SK-N-SH (cell line): ENCODE results near the gene RNGTT. TPM values are rescaled to one million over a fixed set of nuclear protein-coding genes. Genes with fewer than 3 reads are reported as not detected.

ENCODE experiments used
- CTCF ChIA-PET: fragments of 300-600, 350-600 bp; formaldehyde crosslinking; extraction: SDS; loops from one replicate; lab custom pipeline; 2021; lab: Yijun Ruan, JAX
- POLR2A ChIA-PET: fragments of 350-600 bp; sonication (Branson Sonifier 250); formaldehyde crosslinking; extraction: SDS; loops from one replicate; lab custom pipeline; 2020; ENCODE audit warnings: antibody characterized with exemption, inconsistent platforms; lab: Yijun Ruan, JAX
- DNase-seq: peaks from one replicate; pipeline ENCODE4 v3.0.0; 2012
- H2AFZ ChIP-seq: fragments of 200-600 bp; sonication (generic); 2 replicates; pipeline ENCODE4 v1.8.1; 2016; ENCODE audit warnings: antibody characterized with exemption, mild to moderate bottlenecking, low read depth
- H3F3A ChIP-seq: fragments of 200-600 bp; sonication (generic); replicated peaks from 2 replicates; pipeline ENCODE3; 2016; ENCODE audit warnings: antibody characterized with exemption, mild to moderate bottlenecking; ENCODE audit not compliant: insufficient read depth
- H3K27ac ChIP-seq, 2 experiments: fragments of 200-500 bp in 1 of 2; fragments of 200-600 bp in 1 of 2; sonication (Bioruptor generic) in 1 of 2; sonication (generic), shearing (Covaris generic) in 1 of 2; 2 replicates each; pipeline versions ENCODE4 v1.5.1 to v1.6.1; 2014 to 2016; ENCODE audit warnings: low read depth in 2 of 2, inconsistent platforms in 1 of 2, low read length in 1 of 2, mild to moderate bottlenecking in 1 of 2, mixed read lengths in 1 of 2
- H3K27me3 ChIP-seq: fragments of 200-600 bp; sonication (generic), shearing (Covaris generic); 2 replicates; pipeline ENCODE4 v1.6.1; 2016; ENCODE audit warnings: mixed run types; ENCODE audit not compliant: insufficient read depth
- H3K36me3 ChIP-seq, 2 experiments: fragments of 200-500 bp in 1 of 2; fragments of 200-600 bp in 1 of 2; sonication (Bioruptor generic) in 1 of 2; sonication (generic) in 1 of 2; replicated peaks in 1 of 2; 2 replicates each; pipeline versions ENCODE3 to v1.5.1; 2014 to 2016; ENCODE audit warnings: low read length in 1 of 2, mild to moderate bottlenecking in 1 of 2; ENCODE audit not compliant: insufficient read depth in 2 of 2, control insufficient read depth in 1 of 2
- H3K4me1 ChIP-seq, 2 experiments: fragments of 200-500 bp in 1 of 2; fragments of 200-600 bp in 1 of 2; sonication (Bioruptor generic) in 1 of 2; sonication (generic), shearing (Covaris generic) in 1 of 2; 2 replicates each; pipeline versions ENCODE4 v1.5.1 to v1.6.1; 2014 to 2016; ENCODE audit warnings: low read depth in 1 of 2, low read length in 1 of 2, mixed run types in 1 of 2; ENCODE audit not compliant: insufficient read depth in 2 of 2, control insufficient read depth in 1 of 2
- H3K4me2 ChIP-seq: fragments of 200-600 bp; sonication (generic), shearing (Covaris generic); 2 replicates; pipeline ENCODE4 v1.6.1; 2017; ENCODE audit warnings: mixed run types
- H3K4me3 ChIP-seq, 2 experiments: fragments of 200-500 bp in 1 of 2; fragments of 200-600 bp in 1 of 2; sonication (Bioruptor generic) in 1 of 2; sonication (generic), shearing (Covaris generic) in 1 of 2; 2 replicates each; pipeline versions ENCODE4 v1.5.1 to v1.8.1; 2014 to 2016; ENCODE audit warnings: low read depth in 2 of 2, inconsistent platforms in 1 of 2, low read length in 1 of 2, mild to moderate bottlenecking in 1 of 2, mixed read lengths in 1 of 2, moderate library complexity in 1 of 2
- H3K79me2 ChIP-seq: fragments of 200-600 bp; sonication (generic); 2 replicates; pipeline ENCODE4 v1.8.1; 2017; ENCODE audit warnings: mild to moderate bottlenecking; ENCODE audit not compliant: insufficient read depth
- H3K9ac ChIP-seq: fragments of 200-600 bp; sonication (generic); 2 replicates; pipeline ENCODE4 v1.6.1; 2017; ENCODE audit warnings: mixed run types
- H3K9me2 ChIP-seq: fragments of 200-600 bp; sonication (generic); 2 replicates; pipeline ENCODE4 v1.6.1; 2017; ENCODE audit warnings: mixed run types
- H3K9me3 ChIP-seq: fragments of 200-600 bp; sonication (generic); 2 replicates; pipeline ENCODE4 v1.6.1; 2017; ENCODE audit warnings: mixed run types, mild to moderate bottlenecking, moderate library complexity
- H4K20me1 ChIP-seq: fragments of 200-600 bp; sonication (generic); 2 replicates; pipeline ENCODE4 v1.6.1; 2017; ENCODE audit warnings: mild to moderate bottlenecking, mixed run types; ENCODE audit not compliant: insufficient read depth
- ELF1 ChIP-seq: IDR thresholded peaks from 2 replicates; pipeline ENCODE4 v1.4.0; 2012
- FOSL2 ChIP-seq: IDR thresholded peaks from 2 replicates; pipeline ENCODE4 v1.4.0; 2012; ENCODE audit warnings: low read depth, mild to moderate bottlenecking, moderate library complexity, borderline replicate concordance
- FOXJ3 ChIP-seq: sonication (generic); formaldehyde crosslinking; IDR thresholded peaks from 2 replicates; pipeline ENCODE4 v1.5.1; 2020; ENCODE audit warnings: mild to moderate bottlenecking, missing genetic modification reagents
- FOXM1 ChIP-seq: IDR thresholded peaks from 2 replicates; pipeline ENCODE4 v1.4.0; 2012; ENCODE audit warnings: low read depth, mild to moderate bottlenecking
- GABPA ChIP-seq: IDR thresholded peaks from 2 replicates; pipeline ENCODE4 v1.4.0; 2012; ENCODE audit warnings: low read depth, mild to moderate bottlenecking
- MEF2A ChIP-seq: IDR thresholded peaks from 2 replicates; pipeline ENCODE4 v1.4.0; 2012; ENCODE audit warnings: low read depth, borderline replicate concordance
- NFIC ChIP-seq: IDR thresholded peaks from 2 replicates; pipeline ENCODE4 v1.4.0; 2012; ENCODE audit warnings: borderline replicate concordance
- NRF1 ChIP-seq: IDR thresholded peaks from 2 replicates; pipeline ENCODE4 v1.6.1; 2012; ENCODE audit warnings: low read depth, mild to moderate bottlenecking, low read length
- POLR2AphosphoS5 ChIP-seq: IDR thresholded peaks from 2 replicates; pipeline ENCODE4 v1.6.1; 2012; ENCODE audit warnings: low read depth, low read length
- RAD21 ChIP-seq: IDR thresholded peaks from 2 replicates; pipeline ENCODE4 v1.6.1; 2012; ENCODE audit warnings: mild to moderate bottlenecking, low read length
- RCOR1 ChIP-seq: fragments of 150-350 bp; IDR thresholded peaks from 2 replicates; pipeline ENCODE4 v1.6.1; 2017; ENCODE audit warnings: antibody characterized with exemption, low read length
- RFX5 ChIP-seq: IDR thresholded peaks from 2 replicates; pipeline ENCODE4 v1.6.1; 2012; ENCODE audit warnings: mild to moderate bottlenecking, improper control_type of control experiment, low read length
- RXRA ChIP-seq: IDR thresholded peaks from 2 replicates; pipeline ENCODE4 v1.4.0; 2012; ENCODE audit warnings: low read depth, mild to moderate bottlenecking, borderline replicate concordance
- SMC3 ChIP-seq: IDR thresholded peaks from 2 replicates; pipeline ENCODE4 v1.6.1; 2012; ENCODE audit warnings: low read depth, low read length, improper control_type of control experiment
- TAF1 ChIP-seq: IDR thresholded peaks from 2 replicates; pipeline ENCODE4 v1.6.1; 2012; ENCODE audit warnings: low read depth, mild to moderate bottlenecking, low read length, moderate library complexity, borderline replicate concordance
- TCF12 ChIP-seq: IDR thresholded peaks from 2 replicates; pipeline ENCODE4 v1.4.0; 2012
- TEAD4 ChIP-seq: IDR thresholded peaks from 2 replicates; pipeline ENCODE4 v1.4.0; 2012; ENCODE audit warnings: mild to moderate bottlenecking, borderline replicate concordance; ENCODE audit not compliant: insufficient read depth
- YY1 ChIP-seq: IDR thresholded peaks from 2 replicates; pipeline ENCODE4 v1.4.0; 2012; ENCODE audit warnings: low read depth, mild to moderate bottlenecking
- WGBS: methylation state at CpG from one replicate; pipeline ENCODE4 v1.1.6; 2017; ENCODE audit warnings: low lambda C conversion rate; 5-methylcytosine and 5-hydroxymethylcytosine counted together
- polyA plus RNA-seq, 3 experiments: library from polyadenylated mRNA; depleted of rRNA; stranded (reverse); fragments of >200 nt; gene quantifications; 2 replicates each; pipeline ENCODE4 v1.2.3, GENCODE V29; 2012
- TF ChIP-seq, protein P1 (sequence below): IDR thresholded peaks from 2 replicates; pipeline ENCODE4 v1.6.1; 2012; ENCODE audit warnings: mild to moderate bottlenecking, low read depth, low read length, moderate library complexity
- TF ChIP-seq, protein P2 (sequence below): IDR thresholded peaks from 2 replicates; pipeline ENCODE4 v1.4.0; 2012; ENCODE audit warnings: low read depth, borderline replicate concordance
- TF ChIP-seq, protein P3 (sequence below): fragments of 150-350 bp; IDR thresholded peaks from 2 replicates; pipeline ENCODE4 v1.6.1; 2016; ENCODE audit warnings: mild to moderate bottlenecking, low read depth, low read length

The RNGTT gene
- polyA plus RNA-seq, 1 of the 3 experiments (the other 2 are of a cell fraction) = 3.3 TPM

DNA sequence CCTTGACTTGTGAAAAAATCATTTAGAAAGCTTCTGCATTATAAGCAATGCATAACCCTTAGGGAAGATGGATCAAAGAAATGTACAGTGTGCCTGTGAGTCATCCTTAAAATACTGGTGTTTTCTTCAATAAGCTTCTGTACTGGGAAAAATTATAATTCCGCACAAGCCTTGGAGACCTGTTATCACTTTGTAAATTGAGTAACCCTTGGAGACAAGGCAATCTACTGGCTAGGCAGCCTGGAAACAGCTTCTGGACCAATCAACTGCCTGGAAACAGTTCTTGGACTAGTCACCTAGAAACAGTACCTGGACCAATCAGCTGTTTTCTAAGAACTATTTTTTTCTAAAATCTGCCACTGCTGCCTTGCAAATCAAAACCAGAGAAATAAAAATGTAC lies 25.8 kb upstream of the RNGTT start:
- peak overlapping the region in 1 of 2 experiments; percentile 35; a peak in 2 of 4 replicates for H3K27ac ChIP-seq
- POLR2A ChIA-PET = no interaction called here
- H3K27me3 ChIP-seq = no peaks in the 10 kb centered on the region
- no peaks in the 10 kb centered on the region for H3K9me3 ChIP-seq
- H2AFZ ChIP-seq = no peak overlapping the region
- H3K36me3 ChIP-seq = no peaks in the 10 kb centered on the region
- 83% methylated on average over 1 of the region's 1 CpG for WGBS
- H3K9ac ChIP-seq = no peak overlapping the region
- no peaks in the 10 kb centered on the region for H4K20me1 ChIP-seq
- H3K4me1 ChIP-seq = no peaks in the 10 kb centered on the region
- H3F3A ChIP-seq = no peaks in the 10 kb centered on the region
- no peak for DNase-seq
- no peak overlapping the region for H3K4me2 ChIP-seq
- CTCF ChIA-PET = no interaction called here
- no peaks in the 10 kb centered on the region for H3K9me2 ChIP-seq
- H3K79me2 ChIP-seq = no peaks in the 10 kb centered on the region
- no peak for TF ChIP-seq NFIC
- peak; percentile 52; the same call in 1 of the 2 replicates for TF ChIP-seq RFX5
- TF ChIP-seq FOXJ3 = no peak
- TF ChIP-seq, all 33 proteins: peak for 1
- no peak overlapping the region for H3K4me3 ChIP-seq

DNA sequence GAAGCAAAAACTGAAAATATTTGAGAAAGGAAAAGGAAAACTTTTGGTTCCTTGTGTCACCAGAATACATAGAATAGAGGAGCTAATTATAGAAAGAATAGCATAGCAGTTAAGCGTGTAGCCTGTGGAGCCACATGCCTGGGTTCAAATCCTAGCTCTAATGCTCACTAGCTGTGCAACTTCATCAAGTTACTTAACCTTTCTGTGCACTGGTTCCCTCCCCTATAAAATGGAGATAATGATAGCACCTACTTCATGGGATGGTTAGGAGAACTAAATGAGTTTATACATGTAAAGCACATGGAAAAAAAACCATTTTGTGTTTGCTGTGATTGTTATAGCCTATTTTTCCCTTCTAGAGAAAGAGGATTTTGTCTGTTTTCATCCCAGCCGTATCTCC lies 24.5 kb upstream of the RNGTT start:
- H3K4me3 ChIP-seq = no peak overlapping the region
- no peaks in the 10 kb centered on the region for H3K27me3 ChIP-seq
- no peak overlapping the region for H3K9ac ChIP-seq
- H3K27ac ChIP-seq = no peak overlapping the region
- no peaks in the 10 kb centered on the region for H3F3A ChIP-seq
- 63% methylated on average over 2 of the region's 2 CpGs for WGBS
- POLR2A ChIA-PET = interaction anchor here (1.1 kb wide), 1 partner anchor 93 kb away, joined by 3 read pairs; the partner anchor contains the start of gene PNRC1
- H3K79me2 ChIP-seq = no peaks in the 10 kb centered on the region
- no peaks in the 10 kb centered on the region for H3K9me3 ChIP-seq
- no peaks in the 10 kb centered on the region for H4K20me1 ChIP-seq
- no peak overlapping the region for H2AFZ ChIP-seq
- CTCF ChIA-PET = no interaction called here
- H3K9me2 ChIP-seq = no peaks in the 10 kb centered on the region
- H3K36me3 ChIP-seq = no peaks in the 10 kb centered on the region
- no peak for DNase-seq
- H3K4me2 ChIP-seq = no peak overlapping the region
- no peaks in the 10 kb centered on the region; a peak in 2 of 4 replicates for H3K4me1 ChIP-seq
- TF ChIP-seq FOSL2 (no peak), YY1 (no peak), GABPA (no peak), TEAD4 (no peak), RFX5 (no peak), TCF12 (no peak), POLR2AphosphoS5 (no peak), ELF1 (no peak), RAD21 (no peak), TAF1 (no peak), FOXM1 (no peak), NFIC (no peak), SMC3 (no peak), RCOR1 (no peak), RXRA (no peak), NRF1 (no peak), MEF2A (no peak)
- TF ChIP-seq, protein P1, sequence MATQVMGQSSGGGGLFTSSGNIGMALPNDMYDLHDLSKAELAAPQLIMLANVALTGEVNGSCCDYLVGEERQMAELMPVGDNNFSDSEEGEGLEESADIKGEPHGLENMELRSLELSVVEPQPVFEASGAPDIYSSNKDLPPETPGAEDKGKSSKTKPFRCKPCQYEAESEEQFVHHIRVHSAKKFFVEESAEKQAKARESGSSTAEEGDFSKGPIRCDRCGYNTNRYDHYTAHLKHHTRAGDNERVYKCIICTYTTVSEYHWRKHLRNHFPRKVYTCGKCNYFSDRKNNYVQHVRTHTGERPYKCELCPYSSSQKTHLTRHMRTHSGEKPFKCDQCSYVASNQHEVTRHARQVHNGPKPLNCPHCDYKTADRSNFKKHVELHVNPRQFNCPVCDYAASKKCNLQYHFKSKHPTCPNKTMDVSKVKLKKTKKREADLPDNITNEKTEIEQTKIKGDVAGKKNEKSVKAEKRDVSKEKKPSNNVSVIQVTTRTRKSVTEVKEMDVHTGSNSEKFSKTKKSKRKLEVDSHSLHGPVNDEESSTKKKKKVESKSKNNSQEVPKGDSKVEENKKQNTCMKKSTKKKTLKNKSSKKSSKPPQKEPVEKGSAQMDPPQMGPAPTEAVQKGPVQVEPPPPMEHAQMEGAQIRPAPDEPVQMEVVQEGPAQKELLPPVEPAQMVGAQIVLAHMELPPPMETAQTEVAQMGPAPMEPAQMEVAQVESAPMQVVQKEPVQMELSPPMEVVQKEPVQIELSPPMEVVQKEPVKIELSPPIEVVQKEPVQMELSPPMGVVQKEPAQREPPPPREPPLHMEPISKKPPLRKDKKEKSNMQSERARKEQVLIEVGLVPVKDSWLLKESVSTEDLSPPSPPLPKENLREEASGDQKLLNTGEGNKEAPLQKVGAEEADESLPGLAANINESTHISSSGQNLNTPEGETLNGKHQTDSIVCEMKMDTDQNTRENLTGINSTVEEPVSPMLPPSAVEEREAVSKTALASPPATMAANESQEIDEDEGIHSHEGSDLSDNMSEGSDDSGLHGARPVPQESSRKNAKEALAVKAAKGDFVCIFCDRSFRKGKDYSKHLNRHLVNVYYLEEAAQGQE = no peak
- TF ChIP-seq, protein P2, sequence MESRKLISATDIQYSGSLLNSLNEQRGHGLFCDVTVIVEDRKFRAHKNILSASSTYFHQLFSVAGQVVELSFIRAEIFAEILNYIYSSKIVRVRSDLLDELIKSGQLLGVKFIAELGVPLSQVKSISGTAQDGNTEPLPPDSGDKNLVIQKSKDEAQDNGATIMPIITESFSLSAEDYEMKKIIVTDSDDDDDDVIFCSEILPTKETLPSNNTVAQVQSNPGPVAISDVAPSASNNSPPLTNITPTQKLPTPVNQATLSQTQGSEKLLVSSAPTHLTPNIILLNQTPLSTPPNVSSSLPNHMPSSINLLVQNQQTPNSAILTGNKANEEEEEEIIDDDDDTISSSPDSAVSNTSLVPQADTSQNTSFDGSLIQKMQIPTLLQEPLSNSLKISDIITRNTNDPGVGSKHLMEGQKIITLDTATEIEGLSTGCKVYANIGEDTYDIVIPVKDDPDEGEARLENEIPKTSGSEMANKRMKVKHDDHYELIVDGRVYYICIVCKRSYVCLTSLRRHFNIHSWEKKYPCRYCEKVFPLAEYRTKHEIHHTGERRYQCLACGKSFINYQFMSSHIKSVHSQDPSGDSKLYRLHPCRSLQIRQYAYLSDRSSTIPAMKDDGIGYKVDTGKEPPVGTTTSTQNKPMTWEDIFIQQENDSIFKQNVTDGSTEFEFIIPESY = no peak
- TF ChIP-seq, protein P3, sequence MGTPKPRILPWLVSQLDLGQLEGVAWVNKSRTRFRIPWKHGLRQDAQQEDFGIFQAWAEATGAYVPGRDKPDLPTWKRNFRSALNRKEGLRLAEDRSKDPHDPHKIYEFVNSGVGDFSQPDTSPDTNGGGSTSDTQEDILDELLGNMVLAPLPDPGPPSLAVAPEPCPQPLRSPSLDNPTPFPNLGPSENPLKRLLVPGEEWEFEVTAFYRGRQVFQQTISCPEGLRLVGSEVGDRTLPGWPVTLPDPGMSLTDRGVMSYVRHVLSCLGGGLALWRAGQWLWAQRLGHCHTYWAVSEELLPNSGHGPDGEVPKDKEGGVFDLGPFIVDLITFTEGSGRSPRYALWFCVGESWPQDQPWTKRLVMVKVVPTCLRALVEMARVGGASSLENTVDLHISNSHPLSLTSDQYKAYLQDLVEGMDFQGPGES = no peak
- TF ChIP-seq, all 33 proteins: peak for 0
